B cell (primary cell): ENCODE results near the gene POLR1G.
"Not testable (repeated sequence)": the region's sequence is repeated elsewhere in the genome, so short reads cannot be mapped to it uniquely, and the experiment has no call there.

ENCODE experiments used
- CTCF ChIP-seq: fragments of 200-600 bp; IDR thresholded peaks from one replicate; pipeline ENCODE4 v1.8.0; 2022; ENCODE audit warnings: antibody characterized with exemption, mild to moderate bottlenecking
- EZH2 ChIP-seq: IDR thresholded peaks from 2 replicates; pipeline ENCODE4 v1.6.1; 2012; ENCODE audit warnings: borderline replicate concordance, low read depth, mild to moderate bottlenecking, moderate library complexity, low read length; ENCODE audit not compliant: insufficient read depth, poor library complexity, severe bottlenecking

GRCh38 chr19:45407585-45407984 is 1.1 kb downstream of the POLR1G start:
- TF ChIP-seq CTCF, EZH2: not testable (repeated sequence)
